ENCODE data around the gene PICK1. TPM values are rescaled to one million over a fixed set of nuclear protein-coding genes. Genes with fewer than 3 reads are reported as not detected.

The PICK1 gene
- total RNA-seq, 1 experiment from 2014 or later = 35.7 TPM

DNA sequence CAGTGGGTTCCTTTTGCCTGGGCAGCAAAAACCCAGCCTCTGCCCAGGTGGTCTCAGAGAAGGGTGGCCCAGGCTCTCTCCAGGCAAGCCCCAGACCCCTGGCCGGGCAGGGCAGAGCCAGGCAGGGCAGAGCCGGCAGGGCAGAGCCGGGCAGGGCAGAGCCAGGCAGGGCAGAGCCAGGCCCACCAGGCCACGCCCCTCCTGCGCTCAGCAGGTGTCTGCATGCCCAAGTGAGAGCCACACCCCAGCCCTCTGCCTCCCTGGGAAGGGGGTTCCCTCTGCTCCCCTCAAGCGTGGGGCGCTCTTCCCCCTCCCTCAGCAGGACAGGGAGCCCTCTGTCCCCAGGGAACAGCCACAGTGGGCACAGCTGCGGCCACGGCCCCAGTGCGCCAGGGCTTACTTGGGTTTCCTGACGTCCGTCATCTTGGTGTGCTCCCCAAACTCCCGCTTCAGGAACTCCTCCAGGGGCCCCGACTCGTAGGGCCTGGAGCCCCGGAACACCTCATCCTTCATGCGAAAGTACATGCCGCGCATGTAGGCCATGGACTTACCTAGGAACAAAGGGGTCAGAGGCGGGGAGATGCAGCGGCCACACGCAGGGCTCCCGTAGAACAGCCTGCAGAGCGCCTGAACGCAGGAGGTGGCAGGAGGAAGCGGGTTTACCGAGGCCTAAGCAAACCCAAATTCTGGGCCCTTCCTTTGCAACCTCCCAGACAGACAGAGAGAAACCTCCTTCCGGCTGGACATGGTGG is 63.3 kb downstream of the PICK1 start:
- Histone ChIP-seq H3K23ac (ENCODE audit: insufficient read length, low read depth, low read length) (no peak overlapping the region), H3K9ac (ENCODE audit: extremely low read depth, insufficient read length, low read length) (no peak overlapping the region), H2AFZ (ENCODE audit: low read length) (no peak overlapping the region), H2BK120ac (ENCODE audit: low read depth, low read length, poor library complexity, severe bottlenecking) (no peak overlapping the region), H3K18ac (ENCODE audit: insufficient read length, low read depth, low read length) (no peak overlapping the region), H3K4me1 (ENCODE audit: insufficient read depth, low read length) (no peaks in the 10 kb centered on the region), H3T11ph (ENCODE audit: low read length) (no peak overlapping the region), H4K5ac (ENCODE audit: insufficient read length, low read depth, low read length) (no peak overlapping the region), H3K4me2 (ENCODE audit: insufficient read depth, insufficient read length, low read length) (no peak overlapping the region), H3K27me3 (ENCODE audit: insufficient read depth, low read length) (no peaks in the 10 kb centered on the region), H2AK5ac (ENCODE audit: insufficient read length, low read length) (no peak overlapping the region), H3K56ac (ENCODE audit: insufficient read length, low read depth, low read length) (no peak overlapping the region), H4K20me1 (ENCODE audit: control insufficient read depth, insufficient read depth, insufficient read length) (no peaks in the 10 kb centered on the region), H3K14ac (ENCODE audit: insufficient read depth, low read length) (no peak overlapping the region), H4K8ac (replicated peaks; ENCODE audit: insufficient read length, low read depth, low read length) (no peak overlapping the region), H3K23me2 (ENCODE audit: insufficient read length, low read depth, low read length, poor library complexity, severe bottlenecking) (no peaks in the 10 kb centered on the region), H2BK5ac (ENCODE audit: insufficient read length, low read length) (no peak overlapping the region), H3K9me3 (ENCODE audit: control insufficient read depth, low read depth, low read length) (no peaks in the 10 kb centered on the region), H2BK15ac (ENCODE audit: low read depth, low read length) (no peak overlapping the region), H2BK12ac (ENCODE audit: insufficient read length, low read depth, low read length) (no peak overlapping the region), H4K91ac (ENCODE audit: insufficient read length, low read depth, low read length) (no peak overlapping the region), H3K79me2 (ENCODE audit: insufficient read depth, low read length) (no peaks in the 10 kb centered on the region), H3K27ac (ENCODE audit: insufficient read length, low read depth, low read length) (no peak overlapping the region), H2BK20ac (ENCODE audit: low read depth, low read length, poor library complexity, severe bottlenecking) (no peak overlapping the region), H3K4ac (ENCODE audit: low read depth, low read length) (no peak overlapping the region), H3K79me1 (ENCODE audit: insufficient read depth, low read depth, low read length, poor library complexity, severe bottlenecking) (no peaks in the 10 kb centered on the region)
- Mint-ChIP-seq H3K36me3 (ENCODE audit: insufficient read depth in 1 of 3, low read depth in 3 of 3) (peaks cover 0 to 8% (median 0%) of the 10 kb centered on the region in 3 experiments; a peak in 3 of 7 replicates), H3K9me3 (no peaks in the 10 kb centered on the region; a peak in 1 of 5 replicates), H3K4me1 (peaks cover 4 to 13% of the 10 kb centered on the region in 2 experiments), H3K4me3 (no peak overlapping the region), H3K27ac (no peak overlapping the region; a peak in 1 of 7 replicates), H3K27me3 (ENCODE audit: low read depth) (peaks cover 1% of the 10 kb centered on the region; the same call in 1 of the 2 replicates)
- no peak for DNase-seq
- TF ChIP-seq, protein P1, sequence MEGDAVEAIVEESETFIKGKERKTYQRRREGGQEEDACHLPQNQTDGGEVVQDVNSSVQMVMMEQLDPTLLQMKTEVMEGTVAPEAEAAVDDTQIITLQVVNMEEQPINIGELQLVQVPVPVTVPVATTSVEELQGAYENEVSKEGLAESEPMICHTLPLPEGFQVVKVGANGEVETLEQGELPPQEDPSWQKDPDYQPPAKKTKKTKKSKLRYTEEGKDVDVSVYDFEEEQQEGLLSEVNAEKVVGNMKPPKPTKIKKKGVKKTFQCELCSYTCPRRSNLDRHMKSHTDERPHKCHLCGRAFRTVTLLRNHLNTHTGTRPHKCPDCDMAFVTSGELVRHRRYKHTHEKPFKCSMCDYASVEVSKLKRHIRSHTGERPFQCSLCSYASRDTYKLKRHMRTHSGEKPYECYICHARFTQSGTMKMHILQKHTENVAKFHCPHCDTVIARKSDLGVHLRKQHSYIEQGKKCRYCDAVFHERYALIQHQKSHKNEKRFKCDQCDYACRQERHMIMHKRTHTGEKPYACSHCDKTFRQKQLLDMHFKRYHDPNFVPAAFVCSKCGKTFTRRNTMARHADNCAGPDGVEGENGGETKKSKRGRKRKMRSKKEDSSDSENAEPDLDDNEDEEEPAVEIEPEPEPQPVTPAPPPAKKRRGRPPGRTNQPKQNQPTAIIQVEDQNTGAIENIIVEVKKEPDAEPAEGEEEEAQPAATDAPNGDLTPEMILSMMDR (conservative IDR thresholded peaks at IDR 0.05) = no peak
- no CpG with 5 or more reads among the region's 28 CpGs for WGBS (ENCODE audit: extremely low coverage, insufficient read length, low lambda C conversion rate)
